Kidney (tissue), 14 donors: ENCODE results near the gene ZNF292. TPM values are rescaled to one million over a fixed set of nuclear protein-coding genes. Genes with fewer than 3 reads are reported as not detected.
"Not testable (repeated sequence)": the region's sequence is repeated elsewhere in the genome, so short reads cannot be mapped to it uniquely, and the experiment has no call there.

Source experiments
- DNase-seq, 5 donors: peaks; one replicate each; pipeline ENCODE4 v3.0.0-alpha.2; 2013 to 2020
- FAIRE-seq: peaks from 2 replicates; lab custom pipeline; 2012; peaks lifted over from hg19 to GRCh38; lab: Jason Lieb, UNC
- H3K27ac ChIP-seq, 2 donors: one replicate each; pipeline ENCODE4 v1.7.0; 2013; ENCODE audit warnings: low read depth in 2 of 2, low read length in 2 of 2, inconsistent platforms in 1 of 2
- H3K27me3 ChIP-seq: one replicate; pipeline ENCODE4 v1.7.1; 2013; ENCODE audit warnings: low read length, inconsistent platforms; ENCODE audit not compliant: control insufficient read depth, insufficient read depth
- H3K36me3 ChIP-seq, 3 donors: one replicate each; pipeline versions ENCODE4 v1.7.0 to v1.7.1; 2013; ENCODE audit warnings: low read length in 3 of 3, control low read depth in 1 of 3, inconsistent platforms in 1 of 3; ENCODE audit not compliant: insufficient read depth in 3 of 3, control insufficient read depth in 2 of 3
- H3K4me1 ChIP-seq, 3 donors: one replicate each; pipeline versions ENCODE4 v1.7.0 to v1.7.1; 2013; ENCODE audit warnings: low read length in 3 of 3, inconsistent platforms in 1 of 3, low read depth in 1 of 3; ENCODE audit not compliant: control insufficient read depth in 2 of 3, insufficient read depth in 2 of 3
- H3K4me3 ChIP-seq, 3 donors: one replicate each; pipeline versions ENCODE4 v1.7.0 to v1.8.1; 2013; ENCODE audit warnings: low read length in 3 of 3, control low read depth in 1 of 3, inconsistent platforms in 1 of 3
- H3K9ac ChIP-seq, 3 donors: one replicate each; pipeline versions ENCODE4 v1.7.0 to v1.7.1; 2013; ENCODE audit warnings: low read length in 3 of 3, control low read depth in 1 of 3, inconsistent platforms in 1 of 3
- H3K9me3 ChIP-seq, 3 donors: one replicate each; pipeline versions ENCODE4 v1.7.0 to v1.7.1; 2013; ENCODE audit warnings: low read length in 3 of 3, control low read depth in 1 of 3, inconsistent platforms in 1 of 3; ENCODE audit not compliant: control insufficient read depth in 2 of 3, insufficient read depth in 1 of 3
- CTCF ChIP-seq: IDR thresholded peaks from 3 replicates; pipeline ENCODE4 v1.5.1; 2012; ENCODE audit warnings: mild to moderate bottlenecking, moderate library complexity, borderline replicate concordance; ENCODE audit not compliant: insufficient read depth; ENCODE audit errors: extremely low read depth
- intact Hi-C: fragments of 100-400 bp; cut with DNase I; formaldehyde crosslinking; loops from one replicate; pipeline ENCODE4 v1.11.1; 2022
- polyA plus RNA-seq: library from polyadenylated mRNA; stranded (reverse); fragments of 350-450 nt; fragmentation: Illumina TruSeq; extraction: RNeasy Lipid Tissue Mini Kit (QIAGEN cat#74804); gene quantifications from one replicate; pipeline ENCODE4 v1.2.3, GENCODE V29; 2014; ENCODE audit warnings: low read depth, low replicate concordance; ENCODE audit not compliant: insufficient read depth
- total RNA-seq: library from RNA; stranded (reverse); fragmentation: NEBNext Ultra II Directional; extraction: Animal tissue kit (Norgen Biotek cat#: 25700); gene quantifications from one replicate; pipeline ENCODE4 v1.2.1, GENCODE V29; 2021
- donor health status: control.
- donor health status: control.
- donor health status: control.
- donor health status: control.
- donor health status: control.
- donor health status: DM: yes; HTN: yes; CAD: no.
- donor health status: Normal renal cell carcinoma (clear cell type).

ZNF292 gene
- total and polyA plus RNA-seq, 2 donors from 2014 or later, result 3.4 to 52.3 TPM

- FAIRE-seq, result no peak
- H3K36me3 ChIP-seq, result no peaks in the 10 kb centered on the region
- no peaks in the 10 kb centered on the region for H3K27me3 ChIP-seq
Observed at GRCh38 chr6:87289571-87289970, 134.2 kb downstream of the ZNF292 start.

GRCh38 chr6:87291883-87292282, 136.5 kb downstream of the ZNF292 start:
- Histone ChIP-seq H3K9ac (no peak overlapping the region), H3K27ac (no peak overlapping the region), H3K27me3 (no peaks in the 10 kb centered on the region), H3K9me3 (no peaks in the 10 kb centered on the region), H3K36me3 (no peaks in the 10 kb centered on the region), H3K4me3 (no peak overlapping the region), H3K4me1 (no peaks in the 10 kb centered on the region)
- no peak for DNase-seq
- intact Hi-C loops, result no loop called here
- no peak for TF ChIP-seq CTCF
- FAIRE-seq, result no peak

More at GRCh38 chr6:87289571-87289970, 134.2 kb downstream of the ZNF292 start:
- intact Hi-C loops, result no loop called here
- Histone ChIP-seq H3K9me3 (no peaks in the 10 kb centered on the region), H3K4me1 (no peaks in the 10 kb centered on the region), H3K9ac (no peak overlapping the region), H3K4me3 (no peak overlapping the region), H3K27ac (no peak overlapping the region)
- TF ChIP-seq CTCF, result no peak
- DNase-seq, result no peak

- H3K27ac ChIP-seq, result no peak overlapping the region
- H3K36me3 ChIP-seq, result no peaks in the 10 kb centered on the region
- H3K9me3 ChIP-seq, result no peaks in the 10 kb centered on the region
- no peak for DNase-seq
- intact Hi-C loops, result no loop called here
- no peak for TF ChIP-seq CTCF
- no peaks in the 10 kb centered on the region for H3K27me3 ChIP-seq
- FAIRE-seq, result no peak
- no peak overlapping the region for H3K4me3 ChIP-seq
- H3K4me1 ChIP-seq, result no peaks in the 10 kb centered on the region
- H3K9ac ChIP-seq, result no peak overlapping the region
Observed at GRCh38 chr6:87293526-87293925, 138.2 kb downstream of the ZNF292 start.

GRCh38 chr6:87297119-87297518, 141.8 kb downstream of the ZNF292 start:
- TF ChIP-seq CTCF, result no peak
- Histone ChIP-seq H3K27me3 (no peaks in the 10 kb centered on the region), H3K4me3 (no peak overlapping the region), H3K9me3 (no peaks in the 10 kb centered on the region), H3K27ac (no peak overlapping the region), H3K9ac (no peak overlapping the region), H3K36me3 (no peaks in the 10 kb centered on the region), H3K4me1 (no peaks in the 10 kb centered on the region)
- intact Hi-C loops, result no loop called here
- DNase-seq (no peak), FAIRE-seq (no peak)

GRCh38 chr6:87301277-87301676, 145.9 kb downstream of the ZNF292 start:
- H3K9me3 ChIP-seq, H3K4me1 ChIP-seq, H3K9ac ChIP-seq, DNase-seq, intact Hi-C loops, H3K27ac ChIP-seq, H3K36me3 ChIP-seq, H3K4me3 ChIP-seq, FAIRE-seq, H3K27me3 ChIP-seq: not testable (repeated sequence)
